K562 (cell line): ENCODE results near the gene GNAT2. TPM values are rescaled to one million over a fixed set of nuclear protein-coding genes. Genes with fewer than 3 reads are reported as not detected.
A peak's percentile ranks its signal among the peaks of the same experiment; 100 is the strongest.

ENCODE experiments used
- ATF1 ChIP-seq, 2 experiments: fragments of 450-650 bp in 1 of 2; IDR thresholded peaks; 2 replicates each; pipeline ENCODE4 v1.6.1; 2016; ENCODE audit warnings: missing compliant biosample characterization in 1 of 2, missing genetic modification characterization in 1 of 2
- E2F3 ChIP-seq: fragments of 250-450 bp; sonication (Bioruptor Pico); IDR thresholded peaks from 2 replicates; pipeline ENCODE4 v1.4.0; 2020; ENCODE audit warnings: mild to moderate bottlenecking
- ELF4 ChIP-seq: fragments of 450-650 bp; formaldehyde crosslinking; IDR thresholded peaks from 2 replicates; pipeline ENCODE4 v1.4.0; 2022; ENCODE audit warnings: missing genetic modification characterization
- ESRRB ChIP-seq: fragments of 250-450 bp; sonication (Bioruptor Pico); IDR thresholded peaks from 2 replicates; pipeline ENCODE4 v1.5.0; 2020; ENCODE audit warnings: mild to moderate bottlenecking, moderate library complexity, borderline replicate concordance
- FOXA3 ChIP-seq, 2 experiments: fragments of 450-650 bp in 1 of 2; sonication (generic) in 1 of 2; formaldehyde crosslinking; IDR thresholded peaks in 1 of 2; conservative IDR thresholded peaks in 1 of 2; 2 replicates each; pipeline versions ENCODE4 v1.4.0 to v1.8.0; 2020 to 2022; ENCODE audit warnings: mild to moderate bottlenecking in 2 of 2, missing genetic modification reagents in 1 of 2
- MEF2A ChIP-seq: IDR thresholded peaks from 2 replicates; pipeline ENCODE4 v1.6.1; 2011; ENCODE audit warnings: low read depth, mild to moderate bottlenecking, low read length, moderate library complexity; ENCODE audit not compliant: control insufficient read depth
- MTA2 ChIP-seq: fragments of 450-650 bp; IDR thresholded peaks from 2 replicates; pipeline ENCODE4 v1.6.1; 2016; ENCODE audit warnings: low read depth
- NCOR1 ChIP-seq: fragments of 450-650 bp; IDR thresholded peaks from 2 replicates; pipeline ENCODE4 v1.6.1; 2016; ENCODE audit warnings: mild to moderate bottlenecking, moderate library complexity
- NR4A1 ChIP-seq, 2 experiments: fragments of 250-450 bp in 1 of 2; fragments of 450-650 bp in 1 of 2; sonication (Bioruptor Pico) in 1 of 2; IDR thresholded peaks; 2 replicates each; pipeline versions ENCODE4 v1.4.0 to v1.6.1; 2016 to 2020; ENCODE audit warnings: mild to moderate bottlenecking in 2 of 2, missing compliant biosample characterization in 1 of 2, missing genetic modification characterization in 1 of 2, moderate library complexity in 1 of 2
- RBM17 ChIP-seq: fragments of 200-400 bp; formaldehyde crosslinking; IDR thresholded peaks from 2 replicates; pipeline ENCODE4 v1.6.1; 2017; ENCODE audit warnings: low read depth, mild to moderate bottlenecking, low read length, borderline replicate concordance
- SAP30 ChIP-seq: fragments of 200-600 bp; sonication (generic); IDR thresholded peaks from 2 replicates; pipeline ENCODE4 v1.6.1; 2012; ENCODE audit warnings: borderline replicate concordance, low read depth, mild to moderate bottlenecking, moderate library complexity, low read length, control low read depth, inconsistent platforms; ENCODE audit not compliant: insufficient read depth, poor library complexity, severe bottlenecking
- SRSF9 ChIP-seq: fragments of 200-400 bp; formaldehyde crosslinking; IDR thresholded peaks from 2 replicates; pipeline ENCODE4 v1.6.1; 2017; ENCODE audit warnings: low read depth, low read length, borderline replicate concordance
- TSHZ1 ChIP-seq: fragments of 250-450 bp; sonication (Bioruptor Pico); IDR thresholded peaks from 2 replicates; pipeline ENCODE4 v1.4.0; 2020; ENCODE audit warnings: mild to moderate bottlenecking, moderate library complexity
- ZBTB26 ChIP-seq: fragments of 450-650 bp; formaldehyde crosslinking; IDR thresholded peaks from 2 replicates; pipeline ENCODE4 v1.4.0; 2022; ENCODE audit warnings: missing genetic modification characterization
- ZNF507 ChIP-seq: conservative IDR thresholded peaks from 2 replicates; pipeline ENCODE4 v1.6.1; 2017; ENCODE audit warnings: missing genetic modification characterization, missing compliant biosample characterization
- ZNF644 ChIP-seq: fragments of 200-800 bp; sonication (Bioruptor generic); IDR thresholded peaks from 2 replicates; pipeline ENCODE4 v1.6.1; 2016; ENCODE audit warnings: low read depth, missing genetic modification characterization, missing compliant biosample characterization
- ZNF717 ChIP-seq: fragments of 250-450 bp; sonication (Bioruptor Pico); IDR thresholded peaks from 2 replicates; pipeline ENCODE4 v1.5.0; 2021
- polyA plus RNA-seq, 8 experiments: library from polyadenylated mRNA; depleted of rRNA in 4 of 8; stranded (reverse) in 5 of 8; unstranded in 3 of 8; fragments of >200 nt; fragmentation: Nextera tagmentation in 2 of 8; fragmentation: Illumina TruSeq in 1 of 8; extraction: Ambion mirVana in 2 of 8; extraction: Trizol in 1 of 8; gene quantifications; 2 replicates each; pipeline versions ENCODE4 v1.2.1 to v1.2.3, GENCODE V29; 2011 to 2014; ENCODE audit warnings: inconsistent platforms in 1 of 8, missing spikeins in 1 of 8
- total RNA-seq, 7 experiments: library from RNA; depleted of rRNA in 6 of 7; stranded (reverse); fragments of >200 nt in 6 of 7; fragmentation: Illumina TruSeq in 2 of 7; extraction: Trizol in 2 of 7; gene quantifications; 2 replicates each; pipeline versions ENCODE4 v1.2.1 to v1.2.3, GENCODE V29; 2011 to 2021; ENCODE audit warnings: low replicate concordance in 1 of 7
- TF ChIP-seq, protein P1 (sequence below): fragments of 200-800 bp; sonication (Bioruptor generic); IDR thresholded peaks from 2 replicates; pipeline ENCODE4 v1.6.1; 2017; ENCODE audit warnings: missing genetic modification characterization, missing compliant biosample characterization

Gene GNAT2
- total and polyA plus RNA-seq, 9 of the 15 experiments (the other 6 are each of a cell fraction or from before 2014, with no cell fraction given) = 0.06 to 0.52 (median 0.24) TPM; not detected in 1

GRCh38 chr1:109655615-109656519, 36.5 kb upstream of the GNAT2 start, which contains the start of gene GSTM4 (continued):
- TF ChIP-seq TSHZ1 (CRISPR knock-in tag) (no peak), NCOR1 (no peak), MEF2A (no peak), FOXA3 (CRISPR knock-in tag; conservative IDR thresholded peaks at IDR 0.05 in 1 of 2, IDR thresholded peaks at IDR 0.05 in 1 of 2) (no peak), ZNF644 (no peak), NR4A1 (CRISPR knock-in tag; IDR thresholded peaks at IDR 0.05) (no peak), NR4A1 (tag; IDR thresholded peaks at IDR 0.05) (no peak), E2F3 (no peak), RBM17 (no peak), ZNF507 (no peak), MTA2 (no peak), SRSF9 (no peak), ELF4 (CRISPR knock-in tag) (no peak), ZBTB26 (CRISPR knock-in tag) (no peak), SAP30 (peak; percentile 36), ATF1 (CRISPR knock-in tag; IDR thresholded peaks at IDR 0.05) (no peak), ATF1 (tag; IDR thresholded peaks at IDR 0.05) (peak; percentile 67), ZNF717 (CRISPR knock-in tag) (no peak), ESRRB (no peak)
- TF ChIP-seq, protein P1, sequence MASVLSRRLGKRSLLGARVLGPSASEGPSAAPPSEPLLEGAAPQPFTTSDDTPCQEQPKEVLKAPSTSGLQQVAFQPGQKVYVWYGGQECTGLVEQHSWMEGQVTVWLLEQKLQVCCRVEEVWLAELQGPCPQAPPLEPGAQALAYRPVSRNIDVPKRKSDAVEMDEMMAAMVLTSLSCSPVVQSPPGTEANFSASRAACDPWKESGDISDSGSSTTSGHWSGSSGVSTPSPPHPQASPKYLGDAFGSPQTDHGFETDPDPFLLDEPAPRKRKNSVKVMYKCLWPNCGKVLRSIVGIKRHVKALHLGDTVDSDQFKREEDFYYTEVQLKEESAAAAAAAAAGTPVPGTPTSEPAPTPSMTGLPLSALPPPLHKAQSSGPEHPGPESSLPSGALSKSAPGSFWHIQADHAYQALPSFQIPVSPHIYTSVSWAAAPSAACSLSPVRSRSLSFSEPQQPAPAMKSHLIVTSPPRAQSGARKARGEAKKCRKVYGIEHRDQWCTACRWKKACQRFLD (CRISPR knock-in tag) = no peak
